WTC11 (cell line): Measurements from ENCODE around the gene PRSS38. TPM values are rescaled to one million over a fixed set of nuclear protein-coding genes. Genes with fewer than 3 reads are reported as not detected.
"Not testable (repeated sequence)": the region's sequence is repeated elsewhere in the genome, so short reads cannot be mapped to it uniquely, and the experiment has no call there.

Source experiments
- ATAC-seq: fragments of 200-7000 bp; cut with Tn5 transposase; 2 replicates; pipeline ENCODE4 v1.10.0; 2021; ENCODE audit warnings: mild to moderate bottlenecking, moderate library complexity
- CTCF ChIA-PET: fragments of 300-600 bp; sonication (Branson Sonifier 250); formaldehyde crosslinking; loops from one replicate; lab custom pipeline; 2021; ENCODE audit warnings: antibody characterized with exemption; lab: Charles Lee
- POLR2A ChIA-PET: fragments of 350-600 bp; sonication (Branson Sonifier 250); formaldehyde crosslinking; loops from one replicate; lab custom pipeline; 2021; ENCODE audit warnings: antibody characterized with exemption; lab: Charles Lee
- DNase-seq: peaks from one replicate; pipeline ENCODE4 v3.0.0; 2021; ENCODE audit warnings: low spot score
- H3K27ac Mint-ChIP-seq: 2 replicates; pipeline ENCODE4 v1.8.0; 2021; ENCODE audit warnings: mixed read lengths
- H3K27me3 Mint-ChIP-seq: 2 replicates; pipeline ENCODE4 v1.8.0; 2021; ENCODE audit warnings: low read depth, mild to moderate bottlenecking, moderate library complexity, mixed read lengths
- H3K36me3 Mint-ChIP-seq: 2 replicates; pipeline ENCODE4 v1.8.0; 2021; ENCODE audit warnings: mixed read lengths
- H3K4me1 Mint-ChIP-seq: 2 replicates; pipeline ENCODE4 v1.8.0; 2022; ENCODE audit warnings: mixed read lengths
- H3K4me3 Mint-ChIP-seq: 2 replicates; pipeline ENCODE4 v1.8.0; 2021; ENCODE audit warnings: mild to moderate bottlenecking, moderate library complexity, mixed read lengths
- H3K9me3 Mint-ChIP-seq: 2 replicates; pipeline ENCODE4 v1.8.0; 2021; ENCODE audit warnings: mixed read lengths
- ATF3 ChIP-seq: sonication (generic); formaldehyde crosslinking; conservative IDR thresholded peaks from 2 replicates; pipeline ENCODE4 v1.8.1; 2022; ENCODE audit warnings: mild to moderate bottlenecking, missing genetic modification reagents
- CREM ChIP-seq: sonication (generic); formaldehyde crosslinking; IDR thresholded peaks from 2 replicates; pipeline ENCODE4 v1.8.1; 2022; ENCODE audit warnings: mild to moderate bottlenecking, missing genetic modification reagents, moderate library complexity
- ELF4 ChIP-seq: sonication (generic); formaldehyde crosslinking; IDR thresholded peaks from 2 replicates; pipeline ENCODE4 v1.8.1; 2022; ENCODE audit warnings: low read depth, mild to moderate bottlenecking, moderate library complexity, missing genetic modification reagents
- ERG ChIP-seq: fragments of 250-450 bp; sonication (Bioruptor Pico); IDR thresholded peaks from 2 replicates; pipeline ENCODE4 v1.8.0; 2021; ENCODE audit warnings: mild to moderate bottlenecking
- MAX ChIP-seq: sonication (generic); formaldehyde crosslinking; IDR thresholded peaks from 2 replicates; pipeline ENCODE4 v1.8.0; 2022; ENCODE audit warnings: mild to moderate bottlenecking, missing genetic modification reagents
- MYBL2 ChIP-seq: sonication (generic); formaldehyde crosslinking; IDR thresholded peaks from 2 replicates; pipeline ENCODE4 v1.8.1; 2023; ENCODE audit warnings: mild to moderate bottlenecking, moderate library complexity, missing genetic modification reagents
- NFATC4 ChIP-seq: fragments of 250-450 bp; sonication (Bioruptor Pico); IDR thresholded peaks from 2 replicates; pipeline ENCODE4 v1.9.0; 2021; ENCODE audit warnings: mild to moderate bottlenecking
- OVOL2 ChIP-seq: fragments of 250-450 bp; sonication (Bioruptor Pico); IDR thresholded peaks from 2 replicates; pipeline ENCODE4 v1.9.0; 2021; ENCODE audit warnings: mild to moderate bottlenecking, borderline replicate concordance
- PRDM15 ChIP-seq: sonication (generic); formaldehyde crosslinking; IDR thresholded peaks from 2 replicates; pipeline ENCODE4 v1.8.0; 2022; ENCODE audit warnings: missing genetic modification reagents
- TEAD1 ChIP-seq: sonication (generic); formaldehyde crosslinking; IDR thresholded peaks from 2 replicates; pipeline ENCODE4 v1.8.0; 2022; ENCODE audit warnings: mild to moderate bottlenecking, missing genetic modification reagents
- TEAD4 ChIP-seq: sonication (generic); formaldehyde crosslinking; IDR thresholded peaks from 2 replicates; pipeline ENCODE4 v1.8.0; 2022; ENCODE audit warnings: mild to moderate bottlenecking, missing genetic modification reagents
- ZBTB43 ChIP-seq: sonication (generic); formaldehyde crosslinking; IDR thresholded peaks from 2 replicates; pipeline ENCODE4 v1.8.1; 2023; ENCODE audit warnings: mild to moderate bottlenecking, missing genetic modification reagents
- ZNF121 ChIP-seq: sonication (generic); formaldehyde crosslinking; IDR thresholded peaks from 2 replicates; pipeline ENCODE4 v1.8.0; 2023; ENCODE audit warnings: missing genetic modification reagents
- ZNF138 ChIP-seq: sonication (generic); formaldehyde crosslinking; conservative IDR thresholded peaks from 2 replicates; pipeline ENCODE4 v1.8.1; 2022; ENCODE audit warnings: mild to moderate bottlenecking, moderate library complexity, missing genetic modification reagents
- ZNF317 ChIP-seq: sonication (generic); formaldehyde crosslinking; IDR thresholded peaks from 2 replicates; pipeline ENCODE4 v1.8.1; 2023; ENCODE audit warnings: low read depth, mild to moderate bottlenecking, moderate library complexity, missing genetic modification reagents, borderline replicate concordance
- total RNA-seq: library from RNA; stranded (reverse); gene quantifications from 3 replicates; pipeline ENCODE4 v1.2.3, GENCODE V29; 2021

The PRSS38 gene
- total RNA-seq, 1 experiment from 2014 or later: not detected

- H3K27me3 Mint-ChIP-seq: peaks cover 23% of the 10 kb centered on the region
- ATAC-seq (no peak), DNase-seq (no peak)
- H3K4me1 Mint-ChIP-seq: no peaks in the 10 kb centered on the region
- H3K4me3 Mint-ChIP-seq: no peak overlapping the region
- no peak for TF ChIP-seq ATF3 (CRISPR knock-in tag)
- TF ChIP-seq OVOL2 (CRISPR knock-in tag): no peak
- TF ChIP-seq ZNF317: no peak
- no peak for TF ChIP-seq PRDM15 (CRISPR knock-in tag)
- TF ChIP-seq TEAD4 (CRISPR knock-in tag): no peak
- no peak for TF ChIP-seq ELF4 (CRISPR knock-in tag)
- no peak for TF ChIP-seq TEAD1 (CRISPR knock-in tag)
- no peak for TF ChIP-seq MYBL2 (CRISPR knock-in tag)
- no peak for TF ChIP-seq ZNF121 (CRISPR knock-in tag)
- TF ChIP-seq ERG: no peak
- no peak for TF ChIP-seq NFATC4 (CRISPR knock-in tag)
- no peak for TF ChIP-seq ZBTB43 (CRISPR knock-in tag)
- TF ChIP-seq MAX: no peak
- no peak for TF ChIP-seq CREM (CRISPR knock-in tag)
- no peak for TF ChIP-seq ZNF138 (CRISPR knock-in tag)
- peaks cover 25% of the 10 kb centered on the region for H3K9me3 Mint-ChIP-seq
- H3K27ac Mint-ChIP-seq: no peak overlapping the region
- CTCF ChIA-PET: no interaction called here
- POLR2A ChIA-PET: no interaction called here
- H3K36me3 Mint-ChIP-seq: no peaks in the 10 kb centered on the region
These were observed 54.9 kb downstream of the PRSS38 start for GRCh38 chr1:227870366-227870765.

DNA sequence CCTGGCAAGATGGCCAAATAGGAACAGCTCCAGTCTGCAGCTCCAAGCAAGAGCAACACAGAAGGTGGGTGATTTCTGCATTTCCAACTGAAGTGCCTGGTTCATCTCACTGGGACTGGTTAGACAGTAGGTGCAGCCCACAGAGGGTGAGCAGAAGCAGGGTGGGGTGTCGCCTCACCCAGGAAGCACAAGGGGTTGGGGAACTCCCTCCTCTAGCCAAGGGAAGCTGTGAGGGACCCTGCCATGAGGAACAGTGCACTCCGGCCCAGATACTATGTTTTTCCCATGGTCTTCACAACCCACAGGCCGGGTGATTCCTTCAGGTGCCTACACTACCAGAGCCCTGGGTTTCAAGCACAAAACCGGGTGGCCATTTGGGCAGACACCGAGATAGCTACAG lies 56.4 kb downstream of the PRSS38 start:
- CTCF ChIA-PET, ATAC-seq, POLR2A ChIA-PET, H3K27ac Mint-ChIP-seq, H3K4me3 Mint-ChIP-seq, H3K36me3 Mint-ChIP-seq, H3K4me1 Mint-ChIP-seq, DNase-seq: not testable (repeated sequence)
- Mint-ChIP-seq H3K9me3 (peaks cover 20% of the 10 kb centered on the region), H3K27me3 (peaks cover 33% of the 10 kb centered on the region)

DNA sequence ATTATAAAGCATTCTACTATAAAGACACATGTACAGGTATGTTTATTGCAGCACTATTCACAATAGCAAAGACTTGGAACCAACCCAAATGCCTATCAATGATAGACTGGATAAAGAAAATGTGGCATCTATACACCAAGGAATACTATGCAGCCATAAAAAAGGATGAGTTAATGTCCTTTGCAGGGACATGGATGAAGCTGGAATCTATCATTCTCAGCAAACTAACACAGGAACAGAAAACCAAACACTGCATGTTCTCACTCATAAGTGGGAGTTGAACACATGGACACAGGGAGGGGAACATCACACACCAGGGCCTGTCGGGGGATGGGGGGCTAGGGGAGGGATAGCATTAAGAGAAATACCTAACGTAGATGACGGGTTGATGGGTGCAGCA lies 62.3 kb downstream of the PRSS38 start:
- H3K27me3 Mint-ChIP-seq: peaks cover 35% of the 10 kb centered on the region
- CTCF ChIA-PET, H3K36me3 Mint-ChIP-seq, DNase-seq, H3K4me1 Mint-ChIP-seq, H3K9me3 Mint-ChIP-seq, H3K27ac Mint-ChIP-seq, ATAC-seq, H3K4me3 Mint-ChIP-seq, POLR2A ChIA-PET: not testable (repeated sequence)
